A549 (cell line): ENCODE results near the gene GKN1. TPM values are rescaled to one million over a fixed set of nuclear protein-coding genes. Genes with fewer than 3 reads are reported as not detected.

Experiments
- ATAC-seq, 2 experiments: fragments of 200-7000 bp in 1 of 2; fragments of >200 bp in 1 of 2; cut with Nextera tagmentation in 1 of 2; cut with Tn5 transposase in 1 of 2; 3 replicates each; pipeline versions ENCODE4 v1.8.0 to v1.9.1; 2018 to 2020; ENCODE audit warnings: mild to moderate bottlenecking in 1 of 2, moderate library complexity in 1 of 2
- CTCF ChIA-PET: fragments of 300-600 bp; sonication (Branson Sonifier 250); formaldehyde crosslinking; extraction: SDS; loops from one replicate; lab custom pipeline; 2021; ENCODE audit warnings: antibody characterized with exemption, inconsistent platforms; lab: Yijun Ruan, JAX
- POLR2A ChIA-PET: fragments of 350-600 bp; formaldehyde crosslinking; extraction: SDS; loops from one replicate; lab custom pipeline; 2021; ENCODE audit warnings: antibody characterized with exemption, inconsistent platforms; lab: Yijun Ruan, JAX
- DNase-seq, 2 experiments: peaks; one replicate each; pipeline versions ENCODE4 v3.0.0 to v3.0.0-alpha.2; 2011 to 2016; ENCODE audit warnings: low read depth in 1 of 2, low spot score in 1 of 2
- FAIRE-seq: peaks from 2 replicates; lab custom pipeline; 2011; peaks lifted over from hg19 to GRCh38; lab: Jason Lieb, UNC
- H3K27ac ChIP-seq, 2 experiments: fragments of >200 bp; sonication (Bioruptor Twin); formaldehyde crosslinking; 3 replicates each; pipeline ENCODE4 v1.5.1; 2016 to 2017
- H3K4me1 ChIP-seq: fragments of >200 bp; sonication (Bioruptor Twin); formaldehyde crosslinking; 3 replicates; pipeline ENCODE4 v1.6.1; 2016
- H3K4me2 ChIP-seq: fragments of >200 bp; sonication (Bioruptor Twin); formaldehyde crosslinking; 3 replicates; pipeline ENCODE4 v1.6.1; 2016
- H3K4me3 ChIP-seq: fragments of >200 bp; sonication (Bioruptor Twin); formaldehyde crosslinking; 3 replicates; pipeline ENCODE4 v1.5.1; 2016
- H3K9me3 ChIP-seq: fragments of >200 bp; sonication (Bioruptor Twin); formaldehyde crosslinking; 3 replicates; pipeline ENCODE4 v1.6.1; 2016
- FOSL2 ChIP-seq, 2 experiments: fragments of 450-650 bp in 1 of 2; fragments of >200 bp in 1 of 2; sonication (Bioruptor Twin) in 1 of 2; formaldehyde crosslinking; IDR thresholded peaks; 2 replicates each; pipeline versions ENCODE4 v1.5.0 to v1.6.1; 2016 to 2020; ENCODE audit warnings: mild to moderate bottlenecking in 1 of 2, moderate library complexity in 1 of 2
- GATA3 ChIP-seq: IDR thresholded peaks from 2 replicates; pipeline ENCODE4 v1.6.1; 2012; ENCODE audit warnings: borderline replicate concordance
- HOXB13 ChIP-seq: fragments of 250-450 bp; sonication (Bioruptor Pico); IDR thresholded peaks from 2 replicates; pipeline ENCODE4 v1.5.0; 2020; ENCODE audit warnings: low read depth, mild to moderate bottlenecking, moderate library complexity
- HOXB5 ChIP-seq: fragments of 250-450 bp; sonication (Bioruptor Pico); IDR thresholded peaks from 2 replicates; pipeline ENCODE4 v1.5.0; 2020; ENCODE audit warnings: mild to moderate bottlenecking, moderate library complexity
- MAFK ChIP-seq: fragments of 450-650 bp; IDR thresholded peaks from 2 replicates; pipeline ENCODE4 v1.6.1; 2014; ENCODE audit not compliant: partially characterized antibody
- RAD21 ChIP-seq, 2 experiments: fragments of >200 bp in 1 of 2; sonication (Bioruptor Twin) in 1 of 2; formaldehyde crosslinking in 1 of 2; IDR thresholded peaks in 1 of 2; conservative IDR thresholded peaks in 1 of 2; 2 replicates in 1 of 2; 3 replicates in 1 of 2; pipeline ENCODE4 v1.6.1; 2012 to 2018; ENCODE audit warnings: inconsistent platforms in 1 of 2
- SMC3 ChIP-seq: fragments of >200 bp; sonication (Bioruptor Twin); formaldehyde crosslinking; IDR thresholded peaks from 3 replicates; pipeline ENCODE4 v1.6.1; 2018; ENCODE audit warnings: inconsistent platforms
- WGBS: methylation state at CpG from one replicate; pipeline ENCODE4 v1.1.6; 2017; ENCODE audit errors: missing lambda C conversion rate; 5-methylcytosine and 5-hydroxymethylcytosine counted together
- polyA minus RNA-seq: library from RNA; depleted of rRNA, polyadenylated mRNA; stranded (reverse); fragments of >200 nt; gene quantifications from 2 replicates; pipeline ENCODE4 v1.2.3, GENCODE V29; 2011; rRNA and poly(A)+ RNA removed
- polyA plus RNA-seq, 4 experiments: library from polyadenylated mRNA; depleted of rRNA in 3 of 4; stranded (reverse); fragments of >200 nt; fragmentation: RNase III in 1 of 4; extraction: RNeasy Plus Mini Kit Qiagen cat#74134 plus additional on column Dnase treatment in 1 of 4; gene quantifications; 2 replicates in 3 of 4; 3 replicates in 1 of 4; pipeline ENCODE4 v1.2.3, GENCODE V29; 2011 to 2017
- TF ChIP-seq, protein P1 (sequence below): IDR thresholded peaks from 2 replicates; pipeline ENCODE4 v1.6.1; 2012
- TF ChIP-seq, protein P2 (sequence below): IDR thresholded peaks from 2 replicates; pipeline ENCODE4 v1.6.1; 2012
- TF ChIP-seq, protein P3 (sequence below): fragments of 200-600 bp; sonication (generic); IDR thresholded peaks from 2 replicates; pipeline ENCODE4 v1.6.1; 2016; ENCODE audit warnings: antibody characterized with exemption, mild to moderate bottlenecking, moderate library complexity
- TF ChIP-seq, protein P4 (sequence below): fragments of >200 bp; sonication (Bioruptor Twin); formaldehyde crosslinking; IDR thresholded peaks from 3 replicates; pipeline ENCODE4 v1.5.1; 2016

The GKN1 gene, protein sequence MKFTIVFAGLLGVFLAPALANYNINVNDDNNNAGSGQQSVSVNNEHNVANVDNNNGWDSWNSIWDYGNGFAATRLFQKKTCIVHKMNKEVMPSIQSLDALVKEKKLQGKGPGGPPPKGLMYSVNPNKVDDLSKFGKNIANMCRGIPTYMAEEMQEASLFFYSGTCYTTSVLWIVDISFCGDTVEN
- polyA plus RNA-seq (2011; rRNA removed): 0.35 and 0.57 TPM in 2 replicates
- polyA plus RNA-seq (2012; cell fraction: cytosol; rRNA removed): 0.52 and 0.81 TPM in 2 replicates
- polyA plus RNA-seq (2012; cell fraction: nucleus; rRNA removed): 0.36 and 0.49 TPM in 2 replicates
- polyA plus RNA-seq (2017; fragmentation: RNase III; extraction: RNeasy Plus Mini Kit Qiagen cat#74134 plus additional on column Dnase treatment): 0.45 to 0.90 TPM (median 0.45 TPM) in 3 replicates
- not detected in 2 replicates for polyA minus RNA-seq

DNA sequence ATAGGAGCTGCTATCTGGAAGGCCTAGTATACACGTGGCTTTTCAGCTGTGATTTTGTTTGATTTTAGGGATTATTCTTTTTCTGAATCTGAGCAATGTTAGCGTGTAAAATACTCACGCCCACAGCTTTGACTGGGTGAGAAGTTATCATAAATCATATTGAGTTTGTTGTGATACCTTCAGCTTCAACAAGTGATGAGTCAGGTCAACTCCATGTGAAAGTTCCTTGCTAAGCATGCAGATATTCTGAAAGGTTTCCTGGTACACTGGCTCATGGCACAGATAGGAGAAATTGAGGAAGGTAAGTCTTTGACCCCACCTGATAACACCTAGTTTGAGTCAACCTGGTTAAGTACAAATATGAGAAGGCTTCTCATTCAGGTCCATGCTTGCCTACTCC, at the start of gene GKN1:
Gene GKN1, plus strand, starts transcription at position 386 of the 400 bp plus-strand sequence. CDS start 42 bp downstream, outside the sequence.
- peak; percentile 59 for TF ChIP-seq MAFK
- no peak for TF ChIP-seq GATA3
- peak; percentile 40; the same call in 1 of the 2 replicates for TF ChIP-seq HOXB13 (CRISPR knock-in tag)
- TF ChIP-seq, protein P1, sequence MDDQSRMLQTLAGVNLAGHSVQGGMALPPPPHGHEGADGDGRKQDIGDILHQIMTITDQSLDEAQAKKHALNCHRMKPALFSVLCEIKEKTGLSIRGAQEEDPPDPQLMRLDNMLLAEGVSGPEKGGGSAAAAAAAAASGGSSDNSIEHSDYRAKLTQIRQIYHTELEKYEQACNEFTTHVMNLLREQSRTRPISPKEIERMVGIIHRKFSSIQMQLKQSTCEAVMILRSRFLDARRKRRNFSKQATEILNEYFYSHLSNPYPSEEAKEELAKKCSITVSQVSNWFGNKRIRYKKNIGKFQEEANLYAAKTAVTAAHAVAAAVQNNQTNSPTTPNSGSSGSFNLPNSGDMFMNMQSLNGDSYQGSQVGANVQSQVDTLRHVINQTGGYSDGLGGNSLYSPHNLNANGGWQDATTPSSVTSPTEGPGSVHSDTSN: no peak
- TF ChIP-seq, protein P2, sequence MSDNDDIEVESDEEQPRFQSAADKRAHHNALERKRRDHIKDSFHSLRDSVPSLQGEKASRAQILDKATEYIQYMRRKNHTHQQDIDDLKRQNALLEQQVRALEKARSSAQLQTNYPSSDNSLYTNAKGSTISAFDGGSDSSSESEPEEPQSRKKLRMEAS: peak; percentile 44; the same call in 1 of the 2 replicates
- TF ChIP-seq HOXB5 (CRISPR knock-in tag): peak; percentile 49; the same call in 1 of the 2 replicates
- no peak for DNase-seq
- Histone ChIP-seq H3K4me1 (peaks cover 74% of the 10 kb centered on the region), H3K4me3 (no peak within 1 kb of the TSS), H3K4me2 (peak within 1 kb of the TSS; percentile 6), H3K9me3 (no peaks in the 10 kb centered on the region), H3K27ac (peak within 1 kb of the TSS; percentile 83 to 90)
- WGBS: 74% methylated on average over 3 of the region's 3 CpGs
- no peak for ATAC-seq
- CTCF ChIA-PET: interaction anchor here (1.3 to 4.1 kb wide), 6 partner anchors 14 to 692 kb away, joined by 3 to 17 read pairs (median 8); partner anchors contain the start of gene ANTXR1
- no peak for FAIRE-seq
- POLR2A ChIA-PET: no interaction called here

DNA sequence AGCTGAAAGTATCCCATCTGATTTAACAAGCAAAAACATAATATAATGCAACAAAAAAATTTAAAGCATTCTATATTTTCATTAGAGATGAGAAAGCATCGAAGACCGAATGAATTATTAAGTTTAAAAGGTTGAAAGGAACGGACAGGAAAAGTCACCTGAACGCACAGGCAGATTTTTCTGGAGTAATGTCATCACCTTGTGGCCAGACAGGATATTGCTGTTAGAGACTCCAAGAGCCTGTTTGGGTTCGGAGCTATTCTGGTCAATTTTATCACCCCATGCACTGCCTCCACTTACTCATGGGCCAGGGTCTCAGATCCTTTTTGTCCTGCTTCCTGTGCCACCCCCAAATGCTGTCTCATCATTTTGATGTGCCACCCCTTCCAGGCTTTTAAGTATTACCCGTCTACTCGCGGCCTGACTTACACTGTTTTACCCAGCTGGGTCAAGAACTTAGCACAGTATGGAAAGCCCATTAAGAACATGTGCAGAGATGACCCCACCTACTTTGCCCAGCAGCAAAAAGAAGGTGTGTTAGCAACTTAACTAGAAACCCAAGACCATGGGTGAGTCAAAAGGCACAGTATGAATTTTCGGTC, 49.0 kb upstream of the GKN1 start:
- no peak overlapping the region for H3K4me3 ChIP-seq
- TF ChIP-seq MAFK (peak; percentile 22), RAD21 (conservative IDR thresholded peaks at IDR 0.05 in 1 of 2, IDR thresholded peaks at IDR 0.05 in 1 of 2) (peak; percentile 97), FOSL2 (IDR thresholded peaks at IDR 0.05) (no peak), FOSL2 (CRISPR knock-in tag; IDR thresholded peaks at IDR 0.05) (peak; percentile 9; the same call in 1 of the 2 replicates), SMC3 (peak; percentile 94)
- TF ChIP-seq, protein P3, sequence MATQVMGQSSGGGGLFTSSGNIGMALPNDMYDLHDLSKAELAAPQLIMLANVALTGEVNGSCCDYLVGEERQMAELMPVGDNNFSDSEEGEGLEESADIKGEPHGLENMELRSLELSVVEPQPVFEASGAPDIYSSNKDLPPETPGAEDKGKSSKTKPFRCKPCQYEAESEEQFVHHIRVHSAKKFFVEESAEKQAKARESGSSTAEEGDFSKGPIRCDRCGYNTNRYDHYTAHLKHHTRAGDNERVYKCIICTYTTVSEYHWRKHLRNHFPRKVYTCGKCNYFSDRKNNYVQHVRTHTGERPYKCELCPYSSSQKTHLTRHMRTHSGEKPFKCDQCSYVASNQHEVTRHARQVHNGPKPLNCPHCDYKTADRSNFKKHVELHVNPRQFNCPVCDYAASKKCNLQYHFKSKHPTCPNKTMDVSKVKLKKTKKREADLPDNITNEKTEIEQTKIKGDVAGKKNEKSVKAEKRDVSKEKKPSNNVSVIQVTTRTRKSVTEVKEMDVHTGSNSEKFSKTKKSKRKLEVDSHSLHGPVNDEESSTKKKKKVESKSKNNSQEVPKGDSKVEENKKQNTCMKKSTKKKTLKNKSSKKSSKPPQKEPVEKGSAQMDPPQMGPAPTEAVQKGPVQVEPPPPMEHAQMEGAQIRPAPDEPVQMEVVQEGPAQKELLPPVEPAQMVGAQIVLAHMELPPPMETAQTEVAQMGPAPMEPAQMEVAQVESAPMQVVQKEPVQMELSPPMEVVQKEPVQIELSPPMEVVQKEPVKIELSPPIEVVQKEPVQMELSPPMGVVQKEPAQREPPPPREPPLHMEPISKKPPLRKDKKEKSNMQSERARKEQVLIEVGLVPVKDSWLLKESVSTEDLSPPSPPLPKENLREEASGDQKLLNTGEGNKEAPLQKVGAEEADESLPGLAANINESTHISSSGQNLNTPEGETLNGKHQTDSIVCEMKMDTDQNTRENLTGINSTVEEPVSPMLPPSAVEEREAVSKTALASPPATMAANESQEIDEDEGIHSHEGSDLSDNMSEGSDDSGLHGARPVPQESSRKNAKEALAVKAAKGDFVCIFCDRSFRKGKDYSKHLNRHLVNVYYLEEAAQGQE: no peak
- TF ChIP-seq, protein P4, sequence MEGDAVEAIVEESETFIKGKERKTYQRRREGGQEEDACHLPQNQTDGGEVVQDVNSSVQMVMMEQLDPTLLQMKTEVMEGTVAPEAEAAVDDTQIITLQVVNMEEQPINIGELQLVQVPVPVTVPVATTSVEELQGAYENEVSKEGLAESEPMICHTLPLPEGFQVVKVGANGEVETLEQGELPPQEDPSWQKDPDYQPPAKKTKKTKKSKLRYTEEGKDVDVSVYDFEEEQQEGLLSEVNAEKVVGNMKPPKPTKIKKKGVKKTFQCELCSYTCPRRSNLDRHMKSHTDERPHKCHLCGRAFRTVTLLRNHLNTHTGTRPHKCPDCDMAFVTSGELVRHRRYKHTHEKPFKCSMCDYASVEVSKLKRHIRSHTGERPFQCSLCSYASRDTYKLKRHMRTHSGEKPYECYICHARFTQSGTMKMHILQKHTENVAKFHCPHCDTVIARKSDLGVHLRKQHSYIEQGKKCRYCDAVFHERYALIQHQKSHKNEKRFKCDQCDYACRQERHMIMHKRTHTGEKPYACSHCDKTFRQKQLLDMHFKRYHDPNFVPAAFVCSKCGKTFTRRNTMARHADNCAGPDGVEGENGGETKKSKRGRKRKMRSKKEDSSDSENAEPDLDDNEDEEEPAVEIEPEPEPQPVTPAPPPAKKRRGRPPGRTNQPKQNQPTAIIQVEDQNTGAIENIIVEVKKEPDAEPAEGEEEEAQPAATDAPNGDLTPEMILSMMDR: peak; percentile 98
- ChIA-PET POLR2A (interaction anchor here (1.0 to 1.1 kb wide), 2 partner anchors 216 to 462 kb away, joined by 3 to 6 read pairs; no protein-coding TSS in a partner anchor), CTCF (interaction anchor here (0.5 to 11.6 kb wide), 76 partner anchors 10 to 637 kb away, joined by 3 to 227 read pairs (median 5); partner anchors contain the start of genes APLF, ARHGAP25, BMP10 and FBXO48)
- FAIRE-seq (peak; percentile 84), DNase-seq (peak; percentile 68 to 78), ATAC-seq (peak; percentile 72 to 86; a peak in 5 of 6 replicates)
- H3K9me3 ChIP-seq: no peaks in the 10 kb centered on the region
- peak overlapping the region; percentile 37; the same call in 2 of the 3 replicates for H3K4me2 ChIP-seq
- H3K27ac ChIP-seq: peak overlapping the region in 1 of 2 experiments; percentile 72; a peak in 2 of 6 replicates
- WGBS: 42% methylated on average over 9 of the region's 9 CpGs
- H3K4me1 ChIP-seq: peaks cover 23% of the 10 kb centered on the region
